ENCODE results near the gene MYLK.
"Not testable (repeated sequence)": the region's sequence is repeated elsewhere in the genome, so short reads cannot be mapped to it uniquely, and the experiment has no call there.

MYLK gene

DNA sequence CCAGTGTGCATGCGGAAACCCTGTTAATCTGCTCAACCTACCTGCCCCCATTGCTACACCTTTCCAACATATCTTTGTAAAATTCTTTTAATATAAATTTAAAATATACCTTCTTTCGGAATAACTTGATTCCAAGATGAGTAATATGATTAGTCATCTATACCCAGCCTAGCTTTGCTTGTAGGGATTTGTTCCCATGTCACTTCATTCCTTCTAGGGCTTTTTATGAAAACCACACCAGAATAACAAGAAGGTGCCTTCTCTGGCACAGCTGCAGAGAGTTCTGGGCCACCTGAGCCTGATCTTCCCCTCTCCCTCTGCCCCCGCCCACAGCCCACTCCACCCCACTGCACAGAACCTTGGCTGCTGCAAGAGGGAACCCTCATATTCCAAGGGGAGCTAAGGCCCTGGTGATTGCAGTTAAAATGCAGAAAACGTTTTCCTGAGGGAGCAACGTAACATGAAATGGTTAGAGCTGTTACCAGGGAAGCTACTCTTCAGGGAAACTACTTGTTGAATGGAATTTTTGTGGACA is 260.7 kb downstream of the MYLK start:
- DNase-seq (ENCODE audit: low spot score) = no peak

- no peak for DNase-seq (ENCODE audit: low spot score)
Observed at GRCh38 chr3:123622766-123623165, 261.4 kb downstream of the MYLK start.

- no peak for DNase-seq (ENCODE audit: low spot score)
Observed at GRCh38 chr3:123621850-123622189, 262.3 kb downstream of the MYLK start.

DNA sequence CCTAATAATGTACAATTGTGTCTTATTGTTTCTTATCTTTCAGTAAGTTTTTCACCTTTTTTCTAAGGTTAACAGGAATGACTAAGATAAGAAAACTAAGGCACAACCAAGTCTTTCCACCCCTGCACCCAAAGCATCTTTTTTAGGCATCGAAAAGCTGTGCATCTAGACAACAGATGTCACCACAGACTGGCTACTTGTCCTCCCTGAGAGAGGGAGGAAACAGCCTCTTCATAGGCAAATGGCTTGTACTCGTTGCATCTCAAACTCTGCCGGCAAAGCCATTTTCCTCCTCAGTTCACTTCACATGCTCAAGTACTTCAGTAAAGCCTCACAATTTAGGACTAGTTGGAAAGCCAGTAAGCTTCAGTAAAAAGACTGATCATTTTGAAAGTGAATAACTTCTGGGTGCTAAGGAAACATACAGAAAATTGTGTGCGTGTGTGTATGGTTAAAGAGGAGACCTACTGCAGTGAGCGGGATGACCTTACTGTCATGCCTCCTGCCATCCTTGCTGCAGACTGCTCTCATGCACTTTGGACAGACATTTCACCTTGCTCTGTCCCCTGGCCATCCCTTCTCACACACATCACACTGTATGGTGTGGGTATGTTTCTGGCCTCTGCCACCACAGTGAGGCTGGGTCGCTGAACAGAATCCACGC is 262.8 kb downstream of the MYLK start:
- no peak for DNase-seq (ENCODE audit: low spot score)

DNA sequence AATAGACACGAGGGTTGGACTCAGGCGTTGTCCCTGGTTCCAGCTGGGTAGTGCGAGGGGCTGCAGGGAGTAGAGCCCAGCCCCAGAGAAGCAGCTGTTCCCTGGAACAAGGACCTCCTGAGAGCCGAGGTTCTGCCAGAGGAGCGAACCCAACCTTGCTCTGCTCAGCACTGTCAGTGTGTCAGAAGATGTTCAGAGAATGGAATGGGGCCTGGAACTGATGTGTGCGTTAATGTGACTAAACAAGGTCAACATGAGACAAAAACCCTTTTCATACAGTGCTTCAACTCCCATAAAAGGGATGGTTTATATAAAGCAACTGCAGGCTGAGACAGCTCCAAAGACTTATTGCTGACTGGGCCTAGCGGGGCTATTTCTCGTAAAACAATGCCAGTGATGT is 263.8 kb downstream of the MYLK start:
- no peak for DNase-seq (ENCODE audit: low spot score)

- no peak for DNase-seq (ENCODE audit: low spot score)
Observed at GRCh38 chr3:123618768-123619484, 265.2 kb downstream of the MYLK start.

DNA sequence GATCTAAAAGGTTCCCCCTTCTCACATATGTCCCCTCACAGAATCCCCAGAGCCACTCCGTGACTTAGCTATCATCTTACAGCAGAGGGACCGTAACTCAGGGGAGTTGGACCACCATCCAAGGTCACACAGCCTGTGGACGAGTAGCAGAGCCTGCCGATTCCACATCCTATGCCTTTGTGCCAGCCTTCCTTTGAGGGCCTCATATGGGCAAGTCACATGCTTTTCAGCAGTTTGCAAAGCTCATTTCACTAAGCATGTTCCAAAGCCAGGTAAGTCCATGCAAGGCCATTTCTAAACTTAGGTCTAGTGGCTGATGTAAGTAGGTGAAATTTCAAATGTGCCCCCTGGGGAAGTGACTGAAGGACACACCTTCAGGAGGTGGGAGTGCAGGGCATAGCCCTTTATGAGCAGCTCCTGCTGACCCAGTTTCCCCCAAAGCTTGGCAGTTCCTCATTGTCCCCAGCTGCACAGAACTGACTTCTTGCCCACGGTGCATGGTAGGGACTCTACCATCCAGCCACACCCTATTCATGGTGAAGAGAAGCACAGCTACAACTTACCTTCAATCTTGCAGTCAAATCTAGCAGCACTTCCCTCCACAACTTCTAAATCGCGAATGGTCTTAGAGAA is 265.9 kb downstream of the MYLK start:
- DNase-seq (ENCODE audit: low spot score) = no peak

GRCh38 chr3:123616593-123616992 is 267.5 kb downstream of the MYLK start:
- DNase-seq (ENCODE audit: low spot score) = no peak

GRCh38 chr3:123613543-123613942 is 270.6 kb downstream of the MYLK start:
- DNase-seq (ENCODE audit: low spot score) = no peak

- not testable (repeated sequence) for DNase-seq (ENCODE audit: low spot score)
Observed at GRCh38 chr3:123611674-123612073, 272.5 kb downstream of the MYLK start.

- no peak for DNase-seq (ENCODE audit: low spot score)
Observed at GRCh38 chr3:123611082-123611481, 273.1 kb downstream of the MYLK start.

DNA sequence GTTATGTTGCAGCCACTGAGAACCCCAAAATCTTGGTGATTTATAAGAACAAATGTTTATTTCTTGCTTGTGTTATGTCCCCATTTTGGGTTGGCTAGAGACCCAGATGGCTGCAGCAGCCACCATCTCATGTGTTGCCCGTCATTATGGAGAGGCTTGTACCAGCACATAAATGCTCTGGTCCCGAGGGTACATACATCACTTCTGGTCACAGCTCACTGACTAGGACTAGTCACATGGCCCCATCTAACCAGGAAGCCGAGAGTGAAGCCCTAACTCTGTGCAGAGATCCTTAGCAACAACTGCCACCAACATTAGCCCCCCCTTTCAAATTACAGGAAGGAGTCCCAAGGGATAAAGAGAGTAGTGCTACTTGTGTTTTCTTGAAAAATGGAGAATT is 273.8 kb downstream of the MYLK start:
- no peak for DNase-seq (ENCODE audit: low spot score)

DNA sequence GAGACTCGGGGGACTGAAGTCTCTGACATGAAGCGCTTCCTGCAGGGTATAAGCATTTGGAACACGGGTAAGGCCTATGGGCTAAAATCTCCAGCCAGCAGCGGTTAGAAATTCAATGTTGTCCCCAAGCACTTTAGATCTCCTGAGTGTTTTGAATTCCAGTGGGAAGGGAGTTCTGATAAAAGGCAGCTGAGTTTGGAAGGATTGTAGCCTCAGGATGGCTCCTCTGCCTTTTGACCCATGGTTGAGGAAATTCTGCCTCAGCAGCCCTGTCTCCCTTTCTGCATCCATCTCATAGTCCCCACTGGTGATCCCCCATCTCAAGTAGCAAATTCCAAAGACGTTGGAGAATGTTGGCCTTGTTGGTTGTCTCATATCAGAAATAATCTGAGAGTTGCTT is 275.1 kb downstream of the MYLK start:
- no peak for DNase-seq (ENCODE audit: low spot score)

DNA sequence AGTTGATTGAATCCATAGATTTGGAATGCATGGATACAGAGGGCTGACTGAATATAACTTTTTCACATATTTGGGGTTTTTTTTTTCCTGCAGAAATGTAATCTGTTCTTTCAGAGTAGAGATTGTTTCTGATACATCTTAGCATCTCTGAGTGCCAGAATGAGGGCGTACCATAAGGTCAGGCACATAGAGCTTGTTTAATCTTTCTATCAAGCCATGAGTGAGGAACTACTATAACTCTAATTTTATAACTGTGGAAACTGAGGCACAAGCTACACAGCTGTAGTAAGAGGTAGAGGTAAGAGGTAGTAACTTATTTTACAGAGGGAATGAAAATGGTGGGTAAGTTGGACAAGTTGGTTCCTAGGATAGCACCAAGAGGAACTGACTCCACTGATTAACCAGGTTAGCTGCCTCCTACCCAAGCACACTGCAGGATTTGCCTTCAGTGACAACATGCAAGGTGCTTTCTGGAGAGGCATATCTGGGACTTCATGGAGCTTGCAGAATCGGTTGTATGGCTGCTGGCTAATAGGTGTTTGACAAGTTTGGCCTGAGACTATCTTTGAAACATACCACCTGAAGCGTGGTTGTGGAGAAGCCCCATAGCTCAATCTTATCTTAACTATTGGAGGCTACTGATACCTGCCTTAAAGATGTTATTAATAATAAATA is 275.7 kb downstream of the MYLK start:
- no peak for DNase-seq (ENCODE audit: low spot score)

GRCh38 chr3:123606527-123606926 is 277.6 kb downstream of the MYLK start:
- DNase-seq (ENCODE audit: low spot score) = no peak

DNA sequence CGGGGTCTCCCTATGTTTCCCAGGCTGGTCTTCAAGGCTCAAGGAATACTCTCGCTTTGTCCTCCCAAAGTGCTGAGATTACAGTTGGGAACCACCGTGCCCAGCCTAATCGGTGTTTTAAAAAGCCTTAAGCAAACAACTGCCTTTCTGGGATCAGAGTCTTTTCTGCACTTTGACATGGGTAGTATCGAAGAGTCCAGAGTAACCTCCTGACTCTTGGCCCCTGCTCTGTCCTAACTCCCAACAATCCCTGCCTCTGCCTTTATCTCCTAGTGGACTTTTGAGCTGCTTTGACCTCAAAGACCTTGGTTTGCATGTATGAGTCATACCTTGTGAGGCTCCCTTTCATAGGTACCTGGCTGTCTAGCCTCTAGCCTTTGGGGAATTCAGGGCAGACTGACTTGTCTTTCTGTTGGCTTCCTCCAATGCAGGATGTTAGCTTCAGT is 278.3 kb downstream of the MYLK start:
- DNase-seq (ENCODE audit: low spot score) = peak; percentile 37

DNA sequence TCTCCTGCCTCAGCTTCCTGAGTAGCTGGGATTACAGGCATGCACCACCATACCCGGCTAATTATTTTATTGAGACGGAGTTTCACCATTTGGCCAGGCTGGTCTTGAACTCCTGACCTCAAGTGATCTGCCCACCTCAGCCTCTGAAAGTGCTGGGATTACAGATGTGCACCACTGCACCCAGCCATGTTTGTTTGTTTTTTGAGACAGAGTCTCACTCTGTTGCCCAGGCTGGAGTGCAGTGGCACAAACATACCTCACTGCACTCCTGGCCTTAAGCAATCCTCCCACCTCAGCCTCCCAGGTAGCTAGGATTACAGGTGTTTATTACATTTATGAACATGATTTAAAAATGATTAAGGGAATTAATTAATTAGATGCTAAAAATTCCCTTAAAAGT is 281.0 kb downstream of the MYLK start:
- DNase-seq (ENCODE audit: low spot score) = not testable (repeated sequence)

- DNase-seq (ENCODE audit: low spot score) = no peak
Observed at GRCh38 chr3:123602325-123602724, 281.8 kb downstream of the MYLK start.

- not testable (repeated sequence) for DNase-seq (ENCODE audit: low spot score)
Observed at GRCh38 chr3:123600863-123601262, 283.3 kb downstream of the MYLK start.

DNA sequence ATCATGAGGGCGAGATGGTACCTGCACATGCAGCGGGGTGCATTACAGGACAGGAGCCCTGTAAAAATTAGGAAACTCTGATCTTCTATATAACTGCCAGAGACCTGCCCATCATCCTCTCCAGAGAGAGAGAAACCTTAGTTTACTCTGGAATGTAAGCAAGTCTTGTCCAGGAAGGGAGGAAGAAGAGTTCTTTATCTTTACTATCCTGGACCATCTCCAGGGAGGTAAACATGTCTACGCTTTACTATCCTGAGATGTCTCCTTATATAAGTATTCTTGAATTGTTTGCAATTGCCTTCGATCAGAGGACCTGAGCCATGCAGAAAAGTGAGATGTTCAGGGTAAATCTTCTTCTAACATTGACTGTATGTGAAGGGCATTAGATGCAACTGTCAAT is 286.6 kb downstream of the MYLK start:
- no peak for DNase-seq (ENCODE audit: low spot score)

DNA sequence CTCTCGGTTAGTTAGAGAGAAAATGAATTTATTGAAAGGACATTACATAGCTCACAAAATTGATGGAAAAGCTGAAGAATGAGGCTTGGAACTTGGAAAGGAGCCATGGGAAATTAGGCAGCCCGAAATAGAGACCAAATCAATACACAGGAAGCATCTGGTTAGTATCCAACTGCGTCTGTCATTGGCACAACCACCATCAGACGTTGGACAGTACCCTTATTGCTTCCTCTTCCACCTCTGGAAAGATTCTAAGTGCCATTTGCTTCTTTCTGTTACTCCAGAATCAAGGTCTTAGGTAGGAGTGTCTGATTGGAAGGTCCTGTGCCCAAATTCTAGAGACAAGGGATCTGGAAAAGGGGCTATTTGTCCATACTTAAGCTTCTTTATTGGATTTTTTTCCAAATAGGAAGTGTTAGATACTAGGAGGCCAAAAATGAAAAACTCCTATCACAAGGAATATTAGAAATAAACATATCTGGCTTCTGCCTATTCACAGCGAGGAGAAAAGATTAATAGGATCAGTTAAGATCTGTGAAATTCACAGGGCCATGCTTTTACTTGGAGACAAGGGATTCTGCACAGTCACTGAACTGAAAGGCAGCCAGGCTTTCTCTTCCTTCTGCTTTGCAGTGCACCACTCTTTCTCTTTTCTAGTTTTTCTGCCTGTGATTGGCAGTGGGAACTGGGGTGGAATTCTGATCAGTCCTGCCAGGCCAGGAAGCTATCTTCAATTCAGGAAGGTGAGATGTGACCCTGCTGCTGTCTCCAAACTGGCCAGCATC is 288.5 kb downstream of the MYLK start:
- DNase-seq (ENCODE audit: low spot score) = no peak

DNA sequence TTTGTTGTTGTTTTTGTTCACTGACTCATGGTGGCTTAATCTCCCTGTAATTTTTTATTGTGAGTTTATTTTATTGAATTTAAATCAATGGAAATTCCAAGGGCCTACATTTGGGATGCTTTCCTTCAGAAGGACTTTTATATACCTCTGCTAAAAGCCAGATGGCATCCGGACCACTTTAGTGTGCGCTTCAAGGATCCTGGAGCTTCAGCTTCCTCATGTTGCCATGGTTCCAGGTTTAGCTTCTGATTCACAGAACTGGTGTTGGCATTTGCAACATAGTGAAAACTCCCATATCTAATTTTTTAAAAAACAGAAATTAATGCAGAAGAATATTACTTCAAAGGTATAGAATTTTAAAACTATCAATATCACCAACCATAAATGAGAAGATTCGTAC is 290.8 kb downstream of the MYLK start:
- no peak for DNase-seq (ENCODE audit: low spot score)

All from iPS-NIHi11 (cell line).